ENCODE data around the gene SLC25A25.

Gene SLC25A25

GRCh38 chr9:128077847-128078503 is 9.9 kb downstream of the SLC25A25 start:
- no peak for DNase-seq

DNA sequence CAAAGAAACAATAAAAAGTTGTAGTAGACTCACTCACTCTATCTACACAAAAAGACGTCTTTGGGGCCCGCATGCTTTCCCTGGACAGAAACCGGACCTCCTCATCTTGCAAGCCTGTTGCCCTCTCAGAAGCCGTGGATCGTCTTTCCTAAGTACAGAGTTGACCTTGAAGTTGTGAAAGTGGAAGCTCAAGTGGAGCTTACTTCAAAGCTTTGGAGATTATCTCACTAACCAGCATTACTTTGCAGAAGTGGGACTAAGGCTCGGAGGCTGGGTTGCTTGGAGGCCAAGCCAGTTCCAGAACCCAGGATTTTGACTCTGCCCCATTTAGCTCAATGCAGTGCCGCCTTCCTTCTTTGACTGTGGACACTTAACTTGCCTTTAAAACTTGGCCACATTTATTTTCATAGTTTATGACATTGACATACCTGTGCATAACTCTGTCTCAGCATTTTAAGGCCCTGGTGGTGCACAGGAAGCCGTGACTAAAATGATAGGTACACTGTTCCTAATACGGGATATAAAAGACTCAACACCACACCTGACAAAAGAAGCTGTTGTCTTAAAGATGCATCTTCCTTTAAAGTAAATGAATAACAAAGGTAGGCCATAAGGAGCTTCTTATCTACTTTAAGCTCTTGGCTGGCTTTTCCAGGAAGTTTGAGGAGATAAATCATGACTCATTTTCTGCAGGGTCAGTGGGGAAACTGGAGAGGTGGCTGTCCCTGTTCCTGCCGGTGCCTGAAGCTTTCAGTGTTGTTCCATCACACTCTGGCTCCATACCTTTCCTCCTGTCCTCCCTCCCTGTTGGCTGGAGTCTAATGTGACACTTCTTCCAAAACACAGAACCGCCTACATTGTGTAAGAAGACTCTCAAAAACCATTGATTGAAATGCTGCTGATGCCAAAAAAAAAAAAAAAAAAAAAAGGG is 10.7 kb downstream of the SLC25A25 start:
- DNase-seq: no peak

- DNase-seq: no peak
These were observed 12.2 kb downstream of the SLC25A25 start for GRCh38 chr9:128080206-128080605.

DNA sequence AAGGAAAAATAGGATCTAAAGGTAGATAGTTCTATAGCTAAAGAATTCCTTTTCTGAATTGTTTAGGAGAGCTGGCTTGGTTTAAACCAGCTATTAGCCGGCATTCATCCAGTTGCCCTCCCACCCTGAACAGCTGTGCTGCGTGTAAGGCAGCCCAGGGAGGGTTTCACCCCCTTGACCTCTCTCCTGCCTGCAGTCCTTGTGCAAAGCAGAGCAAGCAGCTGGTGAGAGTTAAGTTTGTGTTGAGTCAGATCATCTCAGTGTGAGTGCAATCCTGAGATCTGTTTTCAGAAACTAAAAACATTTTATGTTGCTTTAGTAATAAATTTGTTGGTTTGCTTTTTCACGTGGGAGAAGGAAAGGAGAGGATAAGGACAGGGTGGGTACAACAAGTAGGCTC is 13.0 kb downstream of the SLC25A25 start:
- no peak for DNase-seq

DNA sequence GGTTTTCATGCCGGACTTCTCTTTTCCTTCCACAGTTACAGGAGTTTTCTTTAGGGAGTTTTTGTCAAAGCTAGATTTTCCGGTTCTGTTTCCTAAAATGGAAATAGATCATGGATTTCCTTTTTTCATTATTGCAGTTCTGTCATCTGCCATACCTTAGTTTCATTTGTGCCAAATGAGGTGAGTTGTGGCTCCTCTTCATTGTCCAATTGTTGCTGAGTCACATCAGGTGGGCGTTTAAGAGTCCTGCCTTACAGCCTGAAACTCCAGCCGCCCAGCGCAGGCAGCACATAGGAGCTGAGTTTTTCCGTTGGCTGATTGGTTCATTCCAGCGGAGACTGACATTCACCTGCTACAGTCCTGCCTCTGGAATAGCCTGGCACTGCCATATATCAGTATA is 14.1 kb downstream of the SLC25A25 start:
- no peak for DNase-seq

- DNase-seq: no peak
These were observed 16.7 kb downstream of the SLC25A25 start for GRCh38 chr9:128084746-128085145.

DNA sequence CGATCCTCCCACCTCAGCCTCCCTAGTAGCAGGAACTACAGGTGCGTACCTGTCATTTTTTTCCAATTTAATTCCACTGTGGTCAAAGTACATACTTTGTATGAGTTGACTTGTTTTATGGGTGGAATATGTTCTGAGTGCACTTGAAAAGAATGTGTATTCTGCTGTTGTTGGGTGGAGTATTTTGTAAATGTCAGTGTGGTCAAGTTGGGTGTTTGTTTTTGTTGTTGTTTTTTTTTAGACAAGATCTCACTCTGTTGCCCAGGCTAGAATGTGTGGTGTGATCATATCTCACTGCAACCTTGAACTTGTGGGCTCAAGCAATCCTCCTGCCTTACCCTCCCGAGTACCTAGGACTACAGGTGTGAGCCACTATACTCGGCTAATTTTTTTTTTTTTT is 17.9 kb downstream of the SLC25A25 start:
- DNase-seq: no peak

DNA sequence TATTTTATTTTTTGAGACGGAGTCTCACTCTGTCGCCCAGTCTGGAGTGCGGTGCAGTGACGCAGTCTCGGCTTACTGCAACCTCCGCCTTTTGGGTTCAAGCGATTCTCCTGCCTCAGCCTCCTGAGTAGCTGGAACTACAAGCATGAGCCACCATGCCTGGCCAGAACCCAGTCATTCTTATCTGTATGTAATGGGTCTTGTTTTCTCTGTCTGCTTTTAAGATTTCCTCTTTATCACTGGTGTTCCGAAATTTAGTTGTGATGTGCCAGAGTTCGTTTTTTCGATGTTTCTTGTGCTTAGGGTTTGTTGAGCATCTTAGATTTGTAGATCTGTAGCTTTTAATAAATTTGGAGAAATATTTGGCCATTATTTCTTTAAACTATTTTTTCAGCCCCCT is 19.2 kb downstream of the SLC25A25 start:
- DNase-seq: no peak

- DNase-seq: no peak
These were observed 20.4 kb downstream of the SLC25A25 start for GRCh38 chr9:128088253-128088945.

DNA sequence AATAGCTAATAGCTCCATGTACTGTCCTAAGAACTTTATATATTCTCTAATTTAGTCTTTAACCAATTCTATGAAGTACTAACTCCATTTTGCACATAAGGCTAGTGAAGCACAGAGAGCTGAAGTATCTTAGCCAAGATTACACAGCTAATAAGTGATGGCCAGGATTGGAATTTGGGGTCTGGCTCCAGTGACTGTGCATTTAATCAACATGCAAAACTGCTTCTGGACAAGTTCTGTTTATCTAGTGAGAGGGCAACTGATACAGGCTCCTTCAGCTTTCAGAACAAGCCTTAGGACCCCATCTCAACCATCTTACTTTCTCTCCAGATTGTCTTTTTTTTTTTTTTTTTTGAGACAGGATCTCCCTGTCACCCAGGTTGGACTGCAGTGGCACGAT is 21.3 kb downstream of the SLC25A25 start:
- no peak for DNase-seq

DNA sequence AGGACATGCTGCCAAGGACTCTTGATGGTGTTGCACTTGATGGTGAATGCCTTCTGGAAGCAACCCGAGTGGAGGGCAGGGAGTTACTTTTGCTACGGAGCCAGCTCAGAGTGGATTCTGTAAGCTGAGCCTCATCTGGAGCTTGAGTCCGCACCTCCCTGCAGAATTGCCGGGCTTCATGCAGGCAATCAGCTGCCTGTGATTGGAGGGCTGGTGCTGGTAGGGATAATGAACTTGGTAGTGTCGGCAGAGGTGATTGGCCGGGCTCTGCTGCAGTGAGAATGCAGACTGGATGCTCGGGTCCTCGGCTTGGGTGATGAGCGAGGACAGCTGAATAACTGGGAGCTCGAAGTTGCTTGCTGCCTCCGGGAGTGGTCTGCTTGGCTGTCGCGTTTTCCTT is 23.1 kb downstream of the SLC25A25 start:
- peak; percentile 73 for DNase-seq

DNA sequence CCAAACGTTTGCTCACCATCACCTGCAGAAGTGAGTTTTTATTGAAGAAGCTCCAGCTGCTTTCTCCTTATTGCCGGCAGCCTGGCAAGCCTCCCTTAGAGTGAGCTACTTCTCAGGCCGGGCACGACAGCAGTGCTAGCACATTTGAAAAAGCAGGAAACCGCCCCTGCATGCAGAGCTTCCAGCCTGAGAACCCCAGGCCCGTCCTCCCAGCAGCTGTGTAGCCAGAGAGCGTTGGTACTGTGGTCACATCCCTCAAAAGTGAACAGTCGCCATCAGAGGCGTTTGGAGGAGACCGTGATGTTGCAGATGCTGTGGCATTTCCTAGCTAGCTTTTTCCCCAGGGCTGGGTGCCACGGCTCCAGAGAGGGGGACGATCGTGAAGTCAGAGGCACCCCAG is 23.5 kb downstream of the SLC25A25 start:
- DNase-seq: no peak

DNA sequence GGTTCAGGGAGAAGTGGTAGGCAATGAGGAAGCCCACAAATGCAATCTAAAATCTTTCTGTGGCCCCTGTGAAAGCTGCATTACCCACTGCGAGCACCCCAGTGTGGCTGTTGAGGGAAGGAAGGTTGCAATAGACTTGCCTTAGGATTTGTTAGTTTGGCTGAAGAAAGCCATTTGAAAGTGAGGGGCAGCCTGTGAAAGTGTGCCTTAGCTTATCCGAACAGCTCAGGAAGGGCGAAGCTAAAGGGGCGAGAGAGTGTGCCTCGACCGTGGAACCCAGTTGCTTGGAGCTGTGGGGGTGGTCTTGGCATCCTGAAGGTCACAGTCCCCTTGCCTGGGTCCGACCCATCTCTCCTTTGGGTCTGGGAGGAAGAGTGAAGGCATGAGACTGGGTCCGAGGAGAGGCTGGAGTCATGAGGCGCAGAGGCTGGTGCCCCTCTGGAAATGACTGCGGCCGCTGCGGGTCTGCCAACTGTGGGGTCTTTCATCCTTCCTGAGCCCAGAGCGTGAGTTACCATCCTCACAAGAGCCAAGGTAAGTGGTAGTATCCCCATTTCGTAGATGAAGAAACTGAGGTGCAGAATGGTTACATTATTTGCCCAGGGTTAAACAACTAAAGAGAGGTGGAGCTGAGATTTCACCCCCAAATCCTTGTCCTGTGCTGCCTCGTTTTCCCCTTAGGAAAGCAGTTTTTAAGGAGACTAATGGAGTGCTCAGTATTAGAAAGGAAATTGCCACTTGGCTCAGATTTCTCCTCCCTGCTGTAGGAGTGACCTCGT is 24.4 kb downstream of the SLC25A25 start:
- no peak for DNase-seq

DNA sequence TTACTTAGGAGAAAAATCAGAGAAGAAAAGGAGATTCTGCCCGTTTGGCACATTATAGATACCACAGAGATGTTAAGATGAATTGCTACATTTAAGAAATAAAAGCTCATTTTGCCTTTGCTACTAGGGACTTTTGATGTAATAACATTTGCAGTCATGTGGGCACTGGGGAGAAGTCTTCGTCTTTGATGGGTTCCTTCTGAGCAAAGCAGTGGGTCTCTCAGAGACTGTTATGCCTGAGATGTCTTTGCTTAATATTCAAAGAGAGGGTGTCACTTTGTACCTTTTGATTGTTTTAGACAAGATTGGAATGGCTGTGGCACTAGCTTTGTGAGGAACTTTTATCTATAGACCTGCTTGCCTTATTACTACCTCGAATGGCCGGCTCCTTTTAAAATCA is 25.0 kb downstream of the SLC25A25 start:
- no peak for DNase-seq

DNA sequence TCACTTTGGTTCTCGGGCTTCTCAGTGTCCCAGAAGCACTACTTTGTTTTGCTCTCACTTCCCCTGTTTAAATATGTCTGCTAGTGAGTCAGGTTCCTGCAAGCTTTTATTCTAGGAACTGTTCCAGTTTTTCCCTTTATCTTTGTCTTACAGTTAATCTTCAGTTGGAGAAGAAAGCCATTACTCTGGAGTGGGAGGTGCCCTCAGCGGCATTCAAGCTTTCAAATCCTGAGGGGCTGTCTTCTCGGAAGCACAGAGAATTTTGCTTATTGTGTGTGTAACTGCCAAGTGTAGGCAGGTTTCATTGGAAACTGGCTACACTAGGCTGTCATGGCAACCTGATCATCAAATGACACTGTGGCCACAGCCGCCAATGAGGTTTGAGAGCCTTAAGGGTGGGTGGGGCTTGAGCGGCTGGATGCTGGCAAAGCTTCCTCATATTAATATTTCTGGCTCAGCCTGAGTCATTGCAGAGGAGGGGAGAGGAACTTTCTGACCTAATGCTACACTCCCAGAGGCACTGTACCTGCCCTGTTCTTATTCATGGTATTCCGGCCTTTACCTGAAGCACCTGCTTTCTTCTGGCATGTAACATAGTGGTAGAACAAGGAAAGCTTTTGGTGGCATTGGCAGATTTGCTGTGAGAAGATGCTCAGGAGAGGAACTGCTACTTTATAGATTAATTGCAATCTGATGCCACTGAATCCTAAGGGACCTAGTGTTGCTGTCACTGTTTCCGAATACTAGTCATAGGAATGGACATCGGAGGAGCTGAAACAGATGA is 26.3 kb downstream of the SLC25A25 start:
- DNase-seq: peak; percentile 92

- no peak for DNase-seq
These were observed 27.0 kb downstream of the SLC25A25 start for GRCh38 chr9:128094950-128095544.

DNA sequence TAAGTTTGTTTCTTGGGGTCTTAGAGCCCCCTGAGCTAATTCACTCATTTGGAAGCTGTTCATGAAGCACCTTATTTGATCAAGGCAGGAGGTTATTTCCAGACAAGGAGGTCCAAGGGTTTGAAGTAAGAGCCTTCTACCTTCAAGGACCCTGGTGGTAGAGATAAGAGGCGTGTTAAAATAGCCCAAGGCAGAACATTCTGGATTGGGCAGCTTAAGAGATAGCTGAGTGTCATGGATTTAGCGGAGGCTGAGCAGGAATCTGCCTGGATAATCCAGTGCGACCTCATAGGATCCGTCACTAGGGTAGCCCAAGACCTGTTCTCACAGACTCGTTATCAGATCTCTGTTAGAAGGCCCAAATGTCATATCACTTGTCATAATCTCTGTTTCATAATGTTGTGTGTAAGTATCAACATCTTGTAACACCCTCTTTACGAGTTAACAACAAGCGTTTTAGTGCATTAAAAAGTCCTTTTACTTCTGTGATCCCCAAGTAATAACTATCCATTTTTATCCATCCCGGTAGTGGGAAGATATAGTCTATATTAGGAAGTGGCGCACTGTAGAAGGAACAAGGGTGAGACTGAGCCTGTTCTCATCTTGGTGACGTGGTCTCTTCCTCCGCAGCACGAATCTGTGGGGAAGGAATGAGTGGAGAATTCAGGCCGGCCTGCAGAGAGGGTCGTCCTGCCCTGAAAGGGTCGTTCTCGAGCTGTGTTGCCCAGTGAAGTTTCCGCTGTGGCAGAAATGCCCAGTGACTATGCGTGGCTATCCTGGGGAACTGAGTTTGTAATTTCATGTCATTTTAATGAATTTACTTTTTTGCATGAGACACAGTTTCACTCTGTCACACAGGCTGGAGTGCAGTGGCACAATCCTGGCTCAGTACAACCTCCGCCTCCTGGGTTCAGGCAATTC is 28.8 kb downstream of the SLC25A25 start:
- DNase-seq: no peak

DNA sequence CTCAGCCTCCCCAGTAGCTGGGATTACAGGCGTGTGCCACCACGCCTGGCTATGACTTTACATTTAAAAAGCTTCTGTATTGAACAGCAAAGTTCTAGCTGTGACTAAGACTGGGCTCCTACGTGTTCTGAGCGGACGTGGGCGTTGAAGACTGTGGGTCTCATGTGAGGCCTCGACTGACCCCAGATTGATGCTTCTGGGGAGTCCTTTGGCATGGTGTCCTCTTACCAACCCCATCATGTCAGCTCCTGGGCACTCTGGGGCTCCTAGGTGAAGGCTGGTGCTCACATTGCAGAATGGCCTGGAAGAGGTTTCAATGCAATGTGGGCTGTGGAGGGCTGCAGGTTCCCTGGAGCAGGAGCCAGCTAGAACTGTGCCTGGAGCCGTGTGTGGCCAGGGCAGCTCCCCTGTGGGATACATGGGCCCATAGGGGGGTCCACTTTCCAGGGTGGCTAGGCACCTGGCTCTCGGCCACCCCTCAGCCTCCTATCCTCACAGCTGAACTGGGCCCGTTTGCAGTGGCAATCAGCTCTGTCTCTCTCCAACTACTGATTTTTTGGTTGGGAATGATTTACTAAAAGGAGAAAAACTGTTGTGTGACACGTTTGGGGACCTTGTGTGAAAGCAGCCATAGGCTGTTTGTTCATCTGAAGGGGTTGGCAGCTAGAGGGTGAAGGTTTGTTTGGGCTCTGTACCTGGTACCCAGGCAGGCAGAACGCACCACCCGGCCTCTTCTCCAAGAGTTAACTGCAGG is 29.7 kb downstream of the SLC25A25 start:
- no peak for DNase-seq

- DNase-seq: peak; percentile 87
These were observed 30.5 kb downstream of the SLC25A25 start for GRCh38 chr9:128098297-128099230.
